ENCODE data around the gene RGS18. TPM values are rescaled to one million over a fixed set of nuclear protein-coding genes. Genes with fewer than 3 reads are reported as not detected.

RGS18 gene
- total RNA-seq, 1 donor from 2014 or later: not detected

- H3K4me1 ChIP-seq (ENCODE audit: insufficient read depth, low read length): no peaks in the 10 kb centered on the region
- peaks cover under 1% of the 10 kb centered on the region for H3K9me3 Mint-ChIP-seq (ENCODE audit: unreplicated experiment)
- TF ChIP-seq EZH2 (IDR thresholded peaks at IDR 0.05; ENCODE audit: insufficient read depth, low read length) (no peak), CTCF (IDR thresholded peaks at IDR 0.05; ENCODE audit: insufficient read depth, low read depth, low read length) (no peak)
- H2AFZ ChIP-seq (ENCODE audit: low read depth, low read length): no peak overlapping the region
- no peaks in the 10 kb centered on the region for H3K27me3 ChIP-seq (ENCODE audit: insufficient read depth, low read length)
- DNase-seq (ENCODE audit: low read depth): no peak
- no peak overlapping the region for H3K4me2 ChIP-seq (ENCODE audit: low read length)
- H3K4me3 Mint-ChIP-seq (ENCODE audit: unreplicated experiment): no peak overlapping the region
- no peaks in the 10 kb centered on the region for H3K36me3 ChIP-seq (ENCODE audit: insufficient read depth, low read length)
- H3K27ac ChIP-seq (ENCODE audit: low read depth, low read length): no peak overlapping the region
- no peaks in the 10 kb centered on the region for H4K20me1 ChIP-seq (ENCODE audit: insufficient read depth, low read length)
- no peak for FAIRE-seq
- H3K9me3 ChIP-seq (ENCODE audit: insufficient read depth, low read depth, low read length): no peaks in the 10 kb centered on the region
- no peak overlapping the region for H3K9ac ChIP-seq (ENCODE audit: low read length)
- peaks cover 3% of the 10 kb centered on the region for H3K4me1 Mint-ChIP-seq (ENCODE audit: low read depth, unreplicated experiment)
- no peaks in the 10 kb centered on the region for H3K79me2 ChIP-seq (ENCODE audit: insufficient read depth, low read length)
- no peak overlapping the region for H3K4me3 ChIP-seq (ENCODE audit: insufficient read depth, low read depth, low read length)
- no peaks in the 10 kb centered on the region for H3K27me3 Mint-ChIP-seq (ENCODE audit: low read depth, unreplicated experiment)
- H3K27ac Mint-ChIP-seq (ENCODE audit: unreplicated experiment): no peak overlapping the region
- H3K36me3 Mint-ChIP-seq (ENCODE audit: low read depth, unreplicated experiment): no peaks in the 10 kb centered on the region
Observed at GRCh38 chr1:192170196-192170984, 12.1 kb downstream of the RGS18 start.

- Mint-ChIP-seq H3K27ac (ENCODE audit: unreplicated experiment) (peak overlapping the region; percentile 59), H3K27me3 (ENCODE audit: low read depth, unreplicated experiment) (no peaks in the 10 kb centered on the region), H3K36me3 (ENCODE audit: low read depth, unreplicated experiment) (no peaks in the 10 kb centered on the region), H3K4me3 (ENCODE audit: unreplicated experiment) (no peak overlapping the region), H3K9me3 (ENCODE audit: unreplicated experiment) (no peaks in the 10 kb centered on the region), H3K4me1 (ENCODE audit: low read depth, unreplicated experiment) (peaks cover 3% of the 10 kb centered on the region)
- no peak overlapping the region for H3K4me2 ChIP-seq (ENCODE audit: low read length)
- H3K9me3 ChIP-seq (ENCODE audit: insufficient read depth, low read depth, low read length): no peaks in the 10 kb centered on the region
- H3K27me3 ChIP-seq (ENCODE audit: insufficient read depth, low read length): no peaks in the 10 kb centered on the region
- TF ChIP-seq CTCF (IDR thresholded peaks at IDR 0.05; ENCODE audit: insufficient read depth, low read depth, low read length) (no peak), EZH2 (IDR thresholded peaks at IDR 0.05; ENCODE audit: insufficient read depth, low read length) (no peak)
- H3K79me2 ChIP-seq (ENCODE audit: insufficient read depth, low read length): no peaks in the 10 kb centered on the region
- no peaks in the 10 kb centered on the region for H3K4me1 ChIP-seq (ENCODE audit: insufficient read depth, low read length)
- no peak overlapping the region for H3K9ac ChIP-seq (ENCODE audit: low read length)
- no peak overlapping the region for H3K27ac ChIP-seq (ENCODE audit: low read depth, low read length)
- H3K4me3 ChIP-seq (ENCODE audit: insufficient read depth, low read depth, low read length): no peak overlapping the region
- DNase-seq (ENCODE audit: low read depth) (no peak), FAIRE-seq (no peak)
- H3K36me3 ChIP-seq (ENCODE audit: insufficient read depth, low read length): no peaks in the 10 kb centered on the region
- H2AFZ ChIP-seq (ENCODE audit: low read depth, low read length): no peak overlapping the region
- no peaks in the 10 kb centered on the region for H4K20me1 ChIP-seq (ENCODE audit: insufficient read depth, low read length)
Observed at GRCh38 chr1:192171123-192171522, 12.9 kb downstream of the RGS18 start.

GRCh38 chr1:192175971-192176370 is 17.7 kb downstream of the RGS18 start:
- H3K79me2 ChIP-seq (ENCODE audit: insufficient read depth, low read length): no peaks in the 10 kb centered on the region
- no peaks in the 10 kb centered on the region for H3K27me3 ChIP-seq (ENCODE audit: insufficient read depth, low read length)
- no peak overlapping the region for H3K4me3 ChIP-seq (ENCODE audit: insufficient read depth, low read depth, low read length)
- no peak overlapping the region for H3K4me2 ChIP-seq (ENCODE audit: low read length)
- FAIRE-seq: no peak
- H4K20me1 ChIP-seq (ENCODE audit: insufficient read depth, low read length): no peaks in the 10 kb centered on the region
- DNase-seq (ENCODE audit: low read depth): no peak
- H3K36me3 Mint-ChIP-seq (ENCODE audit: low read depth, unreplicated experiment): no peaks in the 10 kb centered on the region
- no peak overlapping the region for H3K9ac ChIP-seq (ENCODE audit: low read length)
- no peaks in the 10 kb centered on the region for H3K4me1 ChIP-seq (ENCODE audit: insufficient read depth, low read length)
- TF ChIP-seq CTCF (IDR thresholded peaks at IDR 0.05; ENCODE audit: insufficient read depth, low read depth, low read length): no peak
- TF ChIP-seq EZH2 (IDR thresholded peaks at IDR 0.05; ENCODE audit: insufficient read depth, low read length): no peak
- no peaks in the 10 kb centered on the region for H3K9me3 Mint-ChIP-seq (ENCODE audit: unreplicated experiment)
- no peak overlapping the region for H2AFZ ChIP-seq (ENCODE audit: low read depth, low read length)
- no peaks in the 10 kb centered on the region for H3K36me3 ChIP-seq (ENCODE audit: insufficient read depth, low read length)
- no peak overlapping the region for H3K4me3 Mint-ChIP-seq (ENCODE audit: unreplicated experiment)
- no peak overlapping the region for H3K27ac ChIP-seq (ENCODE audit: low read depth, low read length)
- no peaks in the 10 kb centered on the region for H3K27me3 Mint-ChIP-seq (ENCODE audit: low read depth, unreplicated experiment)
- no peaks in the 10 kb centered on the region for H3K9me3 ChIP-seq (ENCODE audit: insufficient read depth, low read depth, low read length)
- peaks cover 3% of the 10 kb centered on the region for H3K4me1 Mint-ChIP-seq (ENCODE audit: low read depth, unreplicated experiment)
- H3K27ac Mint-ChIP-seq (ENCODE audit: unreplicated experiment): no peak overlapping the region

Measured in astrocyte (in vitro differentiated cells and primary cell).